GM19438 (cell line): ENCODE measurements around the gene MCM9.

ENCODE experiments used
- ATAC-seq: cut with Tn5 transposase; IDR thresholded peaks from one replicate; pipeline ENCODE4 v1.9.1; 2021; ENCODE audit warnings: low read depth; ENCODE audit not compliant: unreplicated experiment

MCM9 gene

DNA sequence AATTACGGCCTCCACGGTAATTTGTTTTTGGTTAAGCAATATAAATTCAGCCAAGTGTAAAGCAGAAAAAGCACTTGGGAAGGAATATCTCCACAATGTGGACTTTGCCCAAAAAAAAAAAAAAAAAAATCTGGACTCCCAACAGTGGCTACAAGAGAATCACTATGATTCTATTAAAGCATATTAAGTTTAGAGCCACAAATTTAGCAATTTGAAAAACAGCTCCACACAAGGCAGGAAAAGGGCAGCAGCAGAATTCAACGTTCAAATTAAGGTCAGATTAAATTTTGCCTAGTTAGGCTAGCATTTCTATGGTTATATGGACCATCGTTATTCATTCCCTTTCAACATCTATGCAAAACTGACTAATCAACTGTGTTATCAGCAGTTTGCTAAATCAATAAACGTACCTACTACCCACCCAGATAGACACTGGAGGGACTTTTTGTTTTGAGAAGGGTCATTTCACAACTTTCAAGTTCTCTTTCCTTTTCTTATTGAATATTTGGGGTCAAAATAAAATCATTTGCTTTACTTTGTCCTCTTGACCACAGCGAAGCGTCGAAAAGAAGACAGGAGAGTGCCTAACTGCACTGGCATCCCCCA lies 1.0 kb downstream of the MCM9 start:
- ATAC-seq: peak; percentile 1

DNA sequence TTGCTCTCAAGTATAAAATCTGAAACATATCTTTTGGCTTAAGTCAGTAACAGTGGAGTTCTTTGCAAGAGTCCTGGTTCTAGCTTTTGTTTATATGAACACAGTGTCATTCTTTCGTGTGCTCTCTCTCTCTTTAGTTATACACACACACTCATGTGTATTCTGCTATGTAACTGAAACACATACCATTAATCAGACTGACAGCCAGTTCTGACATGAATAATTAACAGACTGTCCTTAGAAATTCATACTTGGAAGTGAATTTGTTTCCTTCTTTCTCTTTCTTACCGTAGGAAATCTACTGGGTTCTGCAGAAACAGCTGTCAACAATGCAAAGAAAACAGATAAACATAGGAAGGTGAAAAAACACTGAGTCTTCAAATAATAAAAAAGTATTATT lies 2.5 kb downstream of the MCM9 start:
- no peak for ATAC-seq

DNA sequence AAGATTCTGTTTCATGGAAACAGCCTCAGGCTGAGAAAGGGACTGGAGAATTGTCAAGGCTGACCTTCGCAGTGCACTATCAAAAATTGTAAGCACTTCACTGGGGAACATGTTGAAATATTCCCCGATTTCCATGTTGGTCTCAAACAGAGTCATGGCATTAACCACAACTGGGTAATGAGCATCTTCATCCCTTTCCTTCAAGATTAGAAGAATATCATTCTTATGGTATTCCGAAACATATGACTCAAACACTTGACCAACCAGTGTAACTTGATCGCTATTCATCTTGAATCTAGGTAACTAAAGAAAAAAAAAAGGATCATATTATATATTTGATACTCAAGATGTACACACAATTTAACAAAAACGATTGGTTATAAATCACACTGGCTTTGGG lies 3.5 kb downstream of the MCM9 start:
- ATAC-seq: no peak

DNA sequence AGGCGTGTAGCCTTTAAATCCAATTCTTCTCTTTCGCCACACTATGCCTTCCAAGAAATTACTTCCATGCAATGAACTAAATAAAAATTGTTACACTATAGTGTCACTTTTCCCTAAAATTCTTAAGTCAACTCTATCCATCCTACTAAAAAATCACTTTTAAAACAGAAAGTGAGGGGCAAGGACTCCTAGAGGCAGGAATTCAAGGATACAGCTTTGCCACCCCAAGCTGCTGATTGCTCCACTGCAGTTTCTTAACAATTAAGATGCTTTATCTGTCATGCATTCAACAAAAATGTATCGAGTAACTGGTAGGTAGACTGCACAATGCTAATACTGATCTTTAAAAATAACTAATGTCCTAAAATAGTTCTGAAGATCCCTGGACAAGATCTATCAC lies 4.3 kb downstream of the MCM9 start:
- no peak for ATAC-seq

DNA sequence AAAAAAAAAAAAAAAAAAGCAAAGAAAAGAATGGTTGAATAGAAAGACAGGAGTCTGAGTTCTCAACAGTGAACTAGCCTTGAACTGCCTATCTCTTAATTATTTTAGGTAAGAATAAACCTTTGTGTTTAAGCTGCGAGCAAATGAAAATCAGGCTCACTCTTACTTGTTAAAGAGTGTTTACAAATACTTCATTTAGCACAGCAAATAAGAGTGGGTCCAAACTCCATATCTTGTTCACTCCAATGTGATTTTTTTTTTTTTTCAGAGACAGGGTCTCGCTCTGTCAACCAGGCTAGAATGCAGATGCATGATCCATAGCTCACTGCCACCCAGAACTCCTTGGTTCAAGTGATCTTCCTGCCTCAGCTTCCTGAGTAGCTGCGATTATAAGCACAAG lies 11.9 kb downstream of the MCM9 start:
- no peak for ATAC-seq

DNA sequence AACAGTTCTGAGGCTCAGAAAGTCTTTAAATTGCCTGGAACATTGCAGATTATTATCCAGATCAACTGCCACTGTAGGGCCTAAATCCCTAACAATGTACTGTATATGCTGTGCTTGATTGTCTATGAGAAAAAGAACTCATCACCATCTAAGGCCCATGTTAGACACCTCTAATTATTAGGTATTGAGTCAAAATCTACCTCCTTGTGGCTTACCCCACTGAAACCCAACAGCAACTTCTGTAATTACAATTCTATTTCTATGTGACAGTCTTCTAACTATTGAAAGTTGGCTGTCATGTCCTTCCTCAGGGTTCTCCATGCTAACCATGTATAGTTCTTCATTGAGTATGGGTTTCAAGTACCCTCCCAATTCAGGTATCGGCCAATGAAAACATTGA lies 13.9 kb downstream of the MCM9 start:
- ATAC-seq: no peak

DNA sequence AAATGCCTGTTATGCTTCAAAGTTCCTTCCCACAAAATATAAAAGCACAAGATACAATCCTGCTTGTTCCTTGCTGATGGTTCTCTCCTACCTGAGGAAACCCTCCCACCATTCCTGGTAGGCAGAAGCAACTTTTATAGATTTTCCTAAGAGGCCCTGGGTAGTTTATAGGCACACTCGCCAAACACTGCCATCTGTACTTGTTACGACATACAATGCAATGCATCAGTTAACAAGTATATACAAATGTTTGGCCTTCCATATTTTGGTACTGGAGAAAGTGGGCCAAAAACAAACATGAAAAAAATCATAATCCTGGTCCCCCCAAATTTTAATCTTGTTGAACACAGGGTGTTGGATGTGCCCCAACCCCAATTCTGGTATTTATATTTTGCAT lies 16.6 kb downstream of the MCM9 start:
- ATAC-seq: no peak

DNA sequence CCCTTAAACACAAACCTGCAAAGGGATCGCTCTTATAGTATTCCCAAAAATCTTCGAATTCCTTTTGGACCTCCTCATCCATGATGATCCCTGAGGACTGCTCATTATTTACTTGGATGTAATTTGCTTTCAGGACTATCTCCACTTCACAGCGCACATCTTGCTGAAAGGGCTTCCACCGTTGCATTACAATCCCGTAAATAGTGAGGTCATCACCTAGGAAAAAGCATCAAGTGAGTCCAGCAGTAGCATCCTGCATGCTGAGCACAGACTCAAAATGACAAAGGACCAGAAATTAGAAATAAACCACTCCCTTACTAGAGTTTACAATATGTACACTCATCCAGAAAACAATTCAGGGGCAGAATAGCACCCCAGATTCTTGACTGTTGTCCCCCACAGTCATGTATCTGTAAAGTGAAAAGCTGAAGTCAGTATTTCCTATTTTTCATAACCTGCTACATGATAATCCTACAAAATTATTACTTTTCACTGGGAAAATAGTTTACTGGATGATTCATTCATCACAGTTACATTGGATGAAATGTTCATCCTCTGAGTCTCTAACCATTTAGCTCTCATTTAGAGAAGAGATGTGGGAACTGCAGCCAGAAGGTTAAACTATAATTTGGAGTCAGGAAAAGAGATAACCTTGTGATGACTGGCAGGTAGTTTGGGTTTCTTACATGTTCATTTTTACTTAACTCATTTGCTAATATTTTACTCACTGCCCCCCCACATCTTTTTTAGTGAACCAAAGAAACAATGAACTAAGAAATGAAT lies 17.2 kb downstream of the MCM9 start:
- no peak for ATAC-seq

DNA sequence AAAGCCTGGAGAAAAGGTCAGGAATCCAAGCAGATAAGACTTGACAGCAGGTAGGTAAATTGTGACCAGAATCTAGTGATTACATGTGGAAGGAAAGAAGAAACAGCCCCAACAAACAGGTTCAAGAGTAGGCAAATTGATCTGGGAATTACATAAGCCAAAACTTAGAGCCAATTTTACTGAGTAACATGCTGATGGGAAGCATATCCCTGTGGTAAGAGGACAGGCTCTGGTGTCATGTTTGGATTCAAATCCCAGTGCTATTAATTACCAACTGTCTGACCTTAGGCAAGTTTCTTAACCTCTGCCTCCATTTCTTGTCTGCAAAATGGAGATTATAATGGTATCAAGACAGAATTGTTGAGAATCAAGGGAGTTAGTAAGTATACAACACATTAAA lies 20.4 kb downstream of the MCM9 start:
- ATAC-seq: no peak

DNA sequence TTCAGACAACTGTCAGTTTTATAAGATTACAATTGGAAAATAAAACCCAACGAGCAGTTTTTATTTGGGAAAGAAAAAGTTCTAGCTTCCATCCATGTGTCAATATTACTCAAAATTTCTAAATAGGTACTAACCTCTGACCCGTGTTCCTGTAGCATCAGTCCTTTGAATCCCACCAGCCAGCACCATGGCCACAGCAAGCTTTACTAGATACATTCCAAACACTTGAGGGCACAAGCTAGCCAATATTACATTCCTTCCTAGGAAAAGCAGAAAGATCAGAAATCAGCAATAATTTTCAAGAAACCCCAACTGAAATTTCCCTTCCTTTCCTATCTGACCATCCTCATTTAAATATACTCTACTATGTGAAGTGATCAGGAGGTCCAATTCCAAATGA lies 21.8 kb downstream of the MCM9 start:
- ATAC-seq: no peak

DNA sequence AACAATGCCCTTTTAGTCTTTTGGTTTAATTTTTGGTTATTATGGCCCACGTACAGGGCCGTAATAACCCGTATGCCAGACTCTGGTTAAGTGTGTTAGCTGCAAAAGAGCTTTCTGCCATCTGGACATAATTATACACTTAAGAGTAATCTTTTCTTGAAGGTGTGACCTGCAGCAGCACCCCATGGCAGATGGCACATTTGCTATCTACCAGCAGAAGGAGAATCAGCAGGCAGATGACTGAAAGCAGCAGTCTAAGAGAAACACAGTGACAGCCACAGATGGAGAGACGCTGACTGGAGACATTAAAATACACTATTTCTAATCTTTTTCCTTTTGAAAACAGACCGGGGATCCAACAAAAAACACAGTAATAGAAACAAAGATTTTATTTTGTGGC lies 22.3 kb downstream of the MCM9 start:
- no peak for ATAC-seq

DNA sequence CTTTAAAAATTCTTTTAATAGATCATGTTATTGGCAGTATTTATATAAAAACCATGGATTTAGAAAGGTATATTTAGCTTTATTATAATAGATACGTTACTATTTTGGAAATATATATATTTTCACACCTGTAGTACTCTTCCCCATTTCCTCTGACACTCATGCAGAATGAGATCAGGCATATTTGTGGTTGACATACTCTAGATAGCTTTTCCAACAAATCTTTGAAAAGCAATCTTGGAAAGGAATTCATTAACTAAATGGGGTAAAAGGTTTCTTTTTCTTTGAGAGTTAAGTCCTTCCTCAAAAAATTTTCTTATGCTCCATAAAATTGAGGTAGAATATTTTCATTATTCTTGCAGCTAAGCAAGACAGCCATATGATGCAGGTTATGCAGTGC lies 26.5 kb downstream of the MCM9 start:
- ATAC-seq: no peak

DNA sequence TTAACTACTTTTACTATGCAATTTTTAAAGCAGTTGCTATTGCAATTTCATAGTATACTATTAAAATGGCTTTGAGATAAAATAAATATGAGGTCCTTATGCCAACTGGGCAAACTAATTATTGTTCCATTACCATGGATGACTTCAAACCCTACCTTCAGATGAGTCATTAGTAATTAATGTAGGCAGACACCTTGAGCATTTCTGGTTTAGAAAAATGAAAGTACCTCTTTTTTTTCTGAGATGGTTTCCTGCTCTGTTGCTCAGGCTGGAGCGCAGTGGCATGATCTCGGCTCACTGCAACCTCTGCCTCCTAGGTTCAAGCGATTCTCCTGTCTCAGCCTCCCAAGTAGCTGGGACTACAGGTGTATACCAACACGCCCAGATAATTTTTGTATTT lies 29.1 kb downstream of the MCM9 start:
- no peak for ATAC-seq

DNA sequence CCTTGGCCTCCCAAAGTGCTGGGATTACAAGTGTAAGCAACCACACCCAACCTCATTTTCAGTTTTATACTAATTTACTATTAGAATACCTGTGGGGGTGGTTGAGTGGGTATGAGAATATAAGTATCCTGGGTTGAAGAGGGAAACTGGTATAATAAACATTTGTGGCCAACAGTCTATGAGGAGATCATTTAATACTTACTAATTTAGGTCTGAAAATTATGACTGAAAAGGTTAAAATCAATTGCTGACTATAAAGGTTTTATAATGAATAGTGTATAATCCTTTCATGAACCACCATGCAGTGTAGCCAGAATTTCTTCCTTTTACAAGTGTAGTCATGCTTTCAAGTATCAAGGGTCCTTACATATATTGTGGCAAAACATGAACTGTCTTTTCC lies 29.9 kb downstream of the MCM9 start:
- no peak for ATAC-seq

DNA sequence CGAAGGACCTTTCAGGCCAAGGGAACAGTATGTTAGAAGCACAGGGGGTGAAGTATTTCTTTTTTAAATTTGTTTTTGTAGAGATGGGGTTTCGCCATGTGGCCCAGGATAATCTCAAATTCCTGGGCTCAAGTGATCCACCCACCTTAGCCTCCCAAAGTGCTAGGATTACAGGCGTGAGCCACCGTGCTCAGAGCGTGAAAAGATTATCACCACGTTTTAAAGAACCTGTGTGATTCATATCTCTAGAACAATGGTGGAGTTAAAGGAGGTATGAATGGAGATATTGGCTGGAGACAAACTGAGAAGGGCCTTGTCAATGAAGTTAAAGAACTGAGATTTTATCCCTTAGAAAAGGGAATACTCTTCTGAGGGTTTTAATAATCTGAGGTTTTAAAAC lies 31.3 kb downstream of the MCM9 start:
- no peak for ATAC-seq

DNA sequence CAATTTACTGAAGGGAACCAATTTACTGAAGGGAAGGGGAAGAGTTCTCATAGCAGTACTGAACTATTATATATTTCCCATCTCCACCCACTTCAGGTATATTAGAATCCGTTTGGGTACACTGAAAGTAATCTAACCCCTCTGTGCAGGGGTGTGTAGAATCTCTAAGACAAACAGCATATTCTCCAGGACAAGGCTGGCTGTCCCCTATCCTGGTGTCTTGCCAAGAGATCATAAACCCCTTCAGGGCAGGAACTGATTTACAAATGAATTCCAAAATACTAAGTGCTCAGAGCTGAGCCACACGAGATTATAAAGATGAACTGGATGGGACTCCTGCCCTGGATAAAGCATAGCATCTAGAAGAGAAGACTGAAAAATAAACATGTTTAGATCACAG lies 31.8 kb downstream of the MCM9 start:
- ATAC-seq: no peak

DNA sequence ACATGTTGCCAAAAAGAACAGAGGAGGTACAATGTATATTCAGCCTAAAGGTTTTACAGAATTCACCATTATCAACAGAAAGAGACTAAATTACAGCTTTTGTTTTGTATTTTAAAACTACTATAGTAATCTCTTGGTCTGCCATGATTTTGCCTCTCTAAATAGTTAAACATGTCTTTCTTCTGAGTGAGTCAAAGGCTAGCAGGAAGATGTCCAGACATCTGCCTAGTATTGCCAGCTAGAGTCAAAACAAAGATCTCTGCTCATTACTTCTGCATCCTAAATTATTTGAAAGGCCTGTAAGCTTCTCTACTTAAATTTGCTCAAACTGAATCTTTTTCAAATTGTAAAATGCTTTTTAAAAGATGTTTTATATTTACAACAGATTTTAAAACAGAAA lies 32.2 kb downstream of the MCM9 start:
- no peak for ATAC-seq

DNA sequence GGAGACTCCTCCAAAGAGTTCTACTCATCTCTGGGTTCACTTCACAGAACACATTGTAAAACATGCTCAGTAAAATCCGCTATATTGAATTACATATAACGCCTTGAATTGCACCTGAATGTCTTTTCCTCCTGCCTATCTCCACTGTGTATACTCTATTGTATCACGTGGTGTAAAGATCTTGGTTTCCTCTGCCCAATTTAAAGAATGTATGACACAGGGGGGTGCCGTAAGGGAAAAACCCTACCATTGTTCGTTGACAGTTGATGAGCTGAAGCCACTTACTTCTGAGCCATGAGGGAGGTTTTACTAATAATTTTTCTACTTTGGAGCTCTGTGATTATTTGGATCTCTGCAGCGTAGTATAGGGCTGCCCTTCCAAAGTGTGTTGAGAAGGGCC lies 35.0 kb downstream of the MCM9 start:
- ATAC-seq: no peak

DNA sequence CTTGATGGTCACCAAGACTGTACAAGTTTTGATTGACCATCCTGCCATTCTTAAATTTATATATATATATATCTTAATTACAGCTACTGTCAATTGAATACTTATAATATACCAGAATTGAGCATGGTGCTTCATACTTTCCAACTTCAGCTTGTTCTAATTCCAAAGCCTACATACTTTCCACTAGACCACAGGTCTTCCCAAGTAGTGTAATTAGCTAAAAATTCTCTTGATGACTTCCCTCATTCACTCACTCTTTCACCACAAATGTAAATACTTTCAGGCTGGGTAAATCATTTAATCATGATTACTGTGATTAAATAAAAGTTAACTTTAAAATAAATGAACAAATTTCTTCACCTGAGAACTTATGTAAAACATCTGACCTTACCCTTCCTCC lies 37.6 kb downstream of the MCM9 start:
- no peak for ATAC-seq

DNA sequence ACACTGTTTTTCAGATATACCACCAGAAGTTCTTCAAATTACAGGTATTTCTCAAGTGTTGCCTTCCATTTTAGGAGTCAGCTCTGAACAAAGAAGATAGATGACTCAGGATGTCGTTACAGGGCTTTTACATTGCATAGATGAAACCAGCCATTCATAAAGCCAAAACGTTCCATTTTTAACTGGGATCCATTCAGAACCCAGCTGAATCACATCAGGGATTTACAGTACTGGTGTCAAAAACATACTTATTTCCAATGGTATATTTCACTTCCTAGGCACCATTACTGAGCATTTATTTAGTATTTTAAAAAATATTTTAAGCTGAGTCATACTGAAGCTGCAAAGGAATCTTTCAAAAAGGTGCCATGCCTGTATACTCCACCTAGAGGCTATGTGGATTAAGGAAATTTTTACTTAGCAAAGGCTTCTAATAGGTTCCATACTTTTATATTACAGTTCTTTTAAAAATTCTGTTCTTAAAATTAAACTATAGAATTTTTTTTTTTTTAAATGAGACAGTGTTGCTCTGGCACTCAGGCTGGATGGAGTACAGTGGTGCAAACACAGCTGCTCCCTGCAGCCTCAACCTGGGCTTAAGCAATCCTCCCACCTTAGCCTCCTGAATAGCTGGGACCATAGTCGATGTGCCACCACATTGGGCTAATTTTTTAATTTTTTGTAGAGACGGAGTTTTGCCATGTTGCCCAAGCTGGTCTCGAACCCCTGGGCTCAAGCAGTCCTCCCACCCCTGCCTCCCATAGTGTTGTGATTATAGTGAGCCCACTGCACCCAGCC lies 38.4 kb downstream of the MCM9 start:
- ATAC-seq: no peak

DNA sequence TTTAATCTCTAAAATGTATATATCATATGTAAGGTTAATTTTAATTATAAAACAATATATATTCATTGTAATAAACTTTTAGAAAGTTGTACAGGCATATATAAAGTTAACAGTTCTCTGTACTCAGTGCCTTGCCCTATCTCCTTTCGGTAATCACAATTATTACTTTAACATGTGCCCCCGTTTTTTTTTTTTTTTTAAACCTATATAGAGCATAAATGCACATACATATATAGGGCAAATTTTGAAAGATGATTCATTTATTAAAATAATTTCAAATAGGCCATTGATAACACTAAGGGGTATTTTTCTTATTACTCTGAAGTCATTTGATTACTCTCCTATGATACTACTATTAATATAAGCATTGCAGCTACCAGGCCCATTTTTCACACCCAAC lies 39.1 kb downstream of the MCM9 start:
- ATAC-seq: no peak

DNA sequence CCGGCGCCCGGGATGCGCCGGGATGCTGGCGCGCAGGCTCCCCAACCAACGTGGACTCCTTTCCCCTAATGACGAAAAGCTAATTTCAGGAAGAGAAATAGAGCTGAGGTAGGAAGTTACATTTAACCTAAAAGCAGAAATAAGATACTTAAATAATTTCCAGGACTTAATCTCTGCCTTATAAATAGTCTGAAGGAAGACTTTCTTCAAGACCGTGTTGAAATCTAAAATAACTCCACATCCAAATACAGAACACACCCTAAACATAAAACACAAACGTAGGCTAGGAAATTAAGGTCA lies 39.7 kb downstream of the MCM9 start:
- ATAC-seq: no peak
